ENCODE data around the gene DCTN2.
"Not testable (repeated sequence)": the region's sequence is repeated elsewhere in the genome, so short reads cannot be mapped to it uniquely, and the experiment has no call there.

DCTN2 gene

GRCh38 chr12:57514246-57514645 is 32.7 kb downstream of the DCTN2 start:
- H3K9me3 ChIP-seq (ENCODE audit: control insufficient read depth, low read length); H3K4me3 ChIP-seq (ENCODE audit: low read length); H3K9ac ChIP-seq (ENCODE audit: low read length); H3K27me3 ChIP-seq (ENCODE audit: control insufficient read depth, insufficient read depth, low read length): not testable (repeated sequence)
- peaks cover 13% of the 10 kb centered on the region for H3K4me1 ChIP-seq (ENCODE audit: control insufficient read depth, insufficient read depth, low read length)
- peaks cover 18% of the 10 kb centered on the region for H3K36me3 ChIP-seq (ENCODE audit: control insufficient read depth, insufficient read depth, low read length)

DNA sequence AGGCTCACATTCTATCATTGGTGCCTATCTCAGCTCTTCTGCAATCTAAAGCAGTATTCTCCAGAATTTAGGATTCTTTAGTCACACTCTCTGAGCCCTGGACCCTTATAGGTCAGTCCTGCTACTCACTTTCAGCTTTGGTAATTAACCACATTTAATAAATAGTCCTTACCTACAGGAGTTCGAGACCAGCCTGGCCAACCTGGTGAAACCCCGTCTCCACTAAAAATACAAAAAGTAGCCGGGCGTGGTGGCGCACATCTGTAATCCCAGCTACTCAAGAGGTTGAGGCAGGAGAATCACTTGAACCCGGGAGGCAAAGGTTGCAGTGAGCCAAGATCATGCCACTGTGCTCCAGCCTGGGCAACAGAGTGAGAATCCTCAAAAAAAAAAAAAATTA is 33.3 kb downstream of the DCTN2 start:
- not testable (repeated sequence) for H3K4me1 ChIP-seq (ENCODE audit: control insufficient read depth, insufficient read depth, low read length); H3K27me3 ChIP-seq (ENCODE audit: control insufficient read depth, insufficient read depth, low read length); H3K9ac ChIP-seq (ENCODE audit: low read length); H3K9me3 ChIP-seq (ENCODE audit: control insufficient read depth, low read length); H3K4me3 ChIP-seq (ENCODE audit: low read length)
- peaks cover 15% of the 10 kb centered on the region for H3K36me3 ChIP-seq (ENCODE audit: control insufficient read depth, insufficient read depth, low read length)

DNA sequence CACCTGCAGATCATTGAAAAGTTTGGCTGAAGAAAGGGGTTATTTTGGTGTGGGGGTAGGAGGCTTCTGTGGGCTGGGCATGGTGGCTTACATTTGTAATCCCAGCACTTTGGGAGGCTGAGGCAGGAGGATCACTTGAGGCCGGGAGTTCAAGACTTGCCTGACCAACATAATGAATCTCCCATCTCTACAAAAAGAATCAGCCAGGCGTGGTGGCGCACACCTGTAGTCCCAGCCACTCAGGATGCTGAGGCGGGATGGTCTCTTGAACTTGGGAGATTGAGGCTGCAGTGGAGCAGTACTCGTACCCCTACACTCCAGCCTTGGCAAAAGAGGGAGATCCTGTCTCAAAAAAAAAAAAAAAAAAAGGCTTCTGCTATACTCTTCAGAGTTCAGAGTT is 33.7 kb downstream of the DCTN2 start:
- peaks cover 4% of the 10 kb centered on the region for H3K4me1 ChIP-seq (ENCODE audit: control insufficient read depth, insufficient read depth, low read length)
- no peaks in the 10 kb centered on the region for H3K9me3 ChIP-seq (ENCODE audit: control insufficient read depth, low read length)
- no peak overlapping the region for H3K4me3 ChIP-seq (ENCODE audit: low read length)
- no peak overlapping the region for H3K9ac ChIP-seq (ENCODE audit: low read length)
- H3K36me3 ChIP-seq (ENCODE audit: control insufficient read depth, insufficient read depth, low read length), result peaks cover 15% of the 10 kb centered on the region
- H3K27me3 ChIP-seq (ENCODE audit: control insufficient read depth, insufficient read depth, low read length), result no peaks in the 10 kb centered on the region

GRCh38 chr12:57512665-57513064 is 34.3 kb downstream of the DCTN2 start:
- Histone ChIP-seq H3K4me3 (ENCODE audit: low read length) (no peak overlapping the region), H3K4me1 (ENCODE audit: control insufficient read depth, insufficient read depth, low read length) (no peaks in the 10 kb centered on the region), H3K27me3 (ENCODE audit: control insufficient read depth, insufficient read depth, low read length) (no peaks in the 10 kb centered on the region), H3K9me3 (ENCODE audit: control insufficient read depth, low read length) (no peaks in the 10 kb centered on the region), H3K9ac (ENCODE audit: low read length) (no peak overlapping the region), H3K36me3 (ENCODE audit: control insufficient read depth, insufficient read depth, low read length) (peaks cover 15% of the 10 kb centered on the region)

- H3K4me1 ChIP-seq (ENCODE audit: control insufficient read depth, insufficient read depth, low read length), result no peaks in the 10 kb centered on the region
- H3K4me3 ChIP-seq (ENCODE audit: low read length), result no peak overlapping the region
- H3K9me3 ChIP-seq (ENCODE audit: control insufficient read depth, low read length), result no peaks in the 10 kb centered on the region
- H3K9ac ChIP-seq (ENCODE audit: low read length), result no peak overlapping the region
- H3K36me3 ChIP-seq (ENCODE audit: control insufficient read depth, insufficient read depth, low read length), result peaks cover 15% of the 10 kb centered on the region
- no peaks in the 10 kb centered on the region for H3K27me3 ChIP-seq (ENCODE audit: control insufficient read depth, insufficient read depth, low read length)
Measured at GRCh38 chr12:57511588-57512325, 35.2 kb downstream of the DCTN2 start.

DNA sequence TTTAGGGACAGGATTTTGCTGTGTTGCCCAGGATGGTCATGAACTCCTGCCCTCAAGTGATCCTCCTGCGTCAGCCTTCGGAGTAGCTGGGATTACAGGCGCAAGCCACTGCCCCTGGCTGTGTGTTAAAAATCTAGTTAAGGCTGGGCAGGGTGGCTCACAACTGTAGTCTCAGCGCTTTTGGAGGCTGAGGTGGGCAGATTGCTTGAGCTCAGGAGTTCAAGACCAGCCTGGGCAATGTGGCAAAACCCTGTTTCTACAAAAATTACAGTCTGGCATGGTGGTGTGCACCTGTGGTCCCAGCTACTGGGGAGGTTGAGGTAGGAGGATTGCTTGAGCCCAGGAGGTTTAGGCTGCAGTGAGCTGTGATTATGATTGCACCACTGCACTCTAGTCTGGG is 35.8 kb downstream of the DCTN2 start:
- H3K4me1 ChIP-seq (ENCODE audit: control insufficient read depth, insufficient read depth, low read length), result no peaks in the 10 kb centered on the region
- no peak overlapping the region for H3K9ac ChIP-seq (ENCODE audit: low read length)
- peaks cover 15% of the 10 kb centered on the region for H3K36me3 ChIP-seq (ENCODE audit: control insufficient read depth, insufficient read depth, low read length)
- H3K27me3 ChIP-seq (ENCODE audit: control insufficient read depth, insufficient read depth, low read length), result no peaks in the 10 kb centered on the region
- no peak overlapping the region for H3K4me3 ChIP-seq (ENCODE audit: low read length)
- no peaks in the 10 kb centered on the region for H3K9me3 ChIP-seq (ENCODE audit: control insufficient read depth, low read length)

DNA sequence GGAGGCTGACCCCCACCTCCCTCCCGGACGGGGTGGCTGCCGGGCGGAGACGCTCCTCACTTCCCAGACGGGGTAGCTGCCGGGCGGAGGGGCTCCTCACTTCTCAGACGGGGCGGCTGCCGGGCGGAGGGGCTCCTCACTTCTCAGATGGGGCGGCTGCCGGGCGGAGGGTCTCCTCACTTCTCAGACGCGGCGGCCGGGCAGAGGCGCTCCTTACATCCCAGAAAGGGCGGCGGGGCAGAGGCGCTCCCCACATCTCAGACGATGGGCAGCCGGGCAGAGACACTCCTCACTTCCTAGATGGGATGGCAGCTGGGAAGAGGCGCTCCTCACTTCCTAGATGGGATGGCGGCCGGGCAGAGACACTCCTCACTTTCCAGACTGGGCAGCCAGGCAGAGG is 39.2 kb downstream of the DCTN2 start:
- not testable (repeated sequence) for H3K4me3 ChIP-seq (ENCODE audit: low read length); H3K4me1 ChIP-seq (ENCODE audit: control insufficient read depth, insufficient read depth, low read length); H3K27me3 ChIP-seq (ENCODE audit: control insufficient read depth, insufficient read depth, low read length); H3K9ac ChIP-seq (ENCODE audit: low read length); H3K36me3 ChIP-seq (ENCODE audit: control insufficient read depth, insufficient read depth, low read length); H3K9me3 ChIP-seq (ENCODE audit: control insufficient read depth, low read length)

DNA sequence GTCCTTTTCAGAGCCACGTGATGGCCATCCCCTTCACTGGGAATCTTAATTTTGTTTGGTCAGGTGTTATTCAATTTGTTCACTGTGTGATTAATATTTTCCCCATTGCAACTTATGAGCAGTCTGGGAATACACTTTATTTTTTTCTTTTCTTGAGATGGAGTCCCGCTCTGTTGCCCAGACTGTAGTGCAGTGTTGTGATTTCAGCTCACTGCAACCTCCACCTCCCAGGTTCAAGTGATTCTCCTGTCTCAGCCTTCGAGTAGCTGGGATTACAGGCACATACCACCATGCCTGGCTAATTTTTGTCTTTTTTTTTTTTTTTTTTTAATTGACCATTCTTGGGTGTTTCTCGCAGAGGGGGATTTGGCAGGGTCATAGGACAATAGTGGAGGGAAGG is 40.5 kb downstream of the DCTN2 start:
- not testable (repeated sequence) for H3K27me3 ChIP-seq (ENCODE audit: control insufficient read depth, insufficient read depth, low read length); H3K36me3 ChIP-seq (ENCODE audit: control insufficient read depth, insufficient read depth, low read length); H3K4me1 ChIP-seq (ENCODE audit: control insufficient read depth, insufficient read depth, low read length); H3K9me3 ChIP-seq (ENCODE audit: control insufficient read depth, low read length); H3K9ac ChIP-seq (ENCODE audit: low read length); H3K4me3 ChIP-seq (ENCODE audit: low read length)

DNA sequence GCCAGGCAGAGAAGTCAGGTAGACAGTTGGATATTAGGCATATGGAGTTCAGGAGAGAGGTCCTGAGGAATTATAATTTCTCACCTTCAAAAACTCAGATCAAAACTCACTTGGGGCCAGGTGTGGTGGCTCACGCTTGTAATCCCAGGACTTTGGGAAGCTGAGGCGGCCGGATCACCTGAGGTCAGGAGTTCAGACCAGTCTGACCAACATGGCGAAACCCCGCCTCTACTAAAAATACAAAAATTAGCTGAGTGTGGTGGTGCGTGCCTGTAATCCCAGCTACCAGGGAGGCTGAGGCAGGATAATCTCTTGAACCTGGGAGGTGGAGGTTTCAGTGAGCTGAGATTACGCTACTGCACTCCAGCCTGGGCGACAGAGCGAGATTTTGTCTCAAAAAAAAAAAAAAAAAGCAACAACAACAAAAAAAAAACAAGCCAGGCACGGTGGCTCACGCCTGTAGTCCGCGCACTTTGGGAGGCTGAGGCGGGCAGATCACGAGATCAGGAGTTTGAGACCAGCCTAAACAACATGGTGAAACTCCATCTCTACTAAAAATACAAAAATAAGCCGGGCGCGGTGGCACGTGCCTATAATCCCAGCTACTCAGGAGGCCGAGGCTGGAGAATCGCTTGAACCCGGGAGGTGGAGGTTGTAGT is 44.6 kb downstream of the DCTN2 start:
- H3K4me1 ChIP-seq (ENCODE audit: control insufficient read depth, insufficient read depth, low read length); H3K9ac ChIP-seq (ENCODE audit: low read length); H3K27me3 ChIP-seq (ENCODE audit: control insufficient read depth, insufficient read depth, low read length); H3K9me3 ChIP-seq (ENCODE audit: control insufficient read depth, low read length); H3K4me3 ChIP-seq (ENCODE audit: low read length): not testable (repeated sequence)
- H3K36me3 ChIP-seq (ENCODE audit: control insufficient read depth, insufficient read depth, low read length), result peaks cover 12% of the 10 kb centered on the region

- H3K9me3 ChIP-seq (ENCODE audit: control insufficient read depth, low read length), result no peaks in the 10 kb centered on the region
- H3K36me3 ChIP-seq (ENCODE audit: control insufficient read depth, insufficient read depth, low read length), result peaks cover 12% of the 10 kb centered on the region
- H3K4me1 ChIP-seq (ENCODE audit: control insufficient read depth, insufficient read depth, low read length), result no peaks in the 10 kb centered on the region
- no peak overlapping the region for H3K9ac ChIP-seq (ENCODE audit: low read length)
- no peaks in the 10 kb centered on the region for H3K27me3 ChIP-seq (ENCODE audit: control insufficient read depth, insufficient read depth, low read length)
- no peak overlapping the region for H3K4me3 ChIP-seq (ENCODE audit: low read length)
Measured at GRCh38 chr12:57500213-57500612, 46.8 kb downstream of the DCTN2 start.

GRCh38 chr12:57498571-57498970 is 48.4 kb downstream of the DCTN2 start:
- H3K9ac ChIP-seq (ENCODE audit: low read length), result no peak overlapping the region
- no peak overlapping the region for H3K4me3 ChIP-seq (ENCODE audit: low read length)
- H3K36me3 ChIP-seq (ENCODE audit: control insufficient read depth, insufficient read depth, low read length), result peaks cover 12% of the 10 kb centered on the region
- no peaks in the 10 kb centered on the region for H3K9me3 ChIP-seq (ENCODE audit: control insufficient read depth, low read length)
- no peaks in the 10 kb centered on the region for H3K4me1 ChIP-seq (ENCODE audit: control insufficient read depth, insufficient read depth, low read length)
- no peaks in the 10 kb centered on the region for H3K27me3 ChIP-seq (ENCODE audit: control insufficient read depth, insufficient read depth, low read length)

- H3K27me3 ChIP-seq (ENCODE audit: control insufficient read depth, insufficient read depth, low read length), result no peaks in the 10 kb centered on the region
- no peak overlapping the region for H3K4me3 ChIP-seq (ENCODE audit: low read length)
- no peaks in the 10 kb centered on the region for H3K4me1 ChIP-seq (ENCODE audit: control insufficient read depth, insufficient read depth, low read length)
- H3K9ac ChIP-seq (ENCODE audit: low read length), result no peak overlapping the region
- H3K9me3 ChIP-seq (ENCODE audit: control insufficient read depth, low read length), result no peaks in the 10 kb centered on the region
- H3K36me3 ChIP-seq (ENCODE audit: control insufficient read depth, insufficient read depth, low read length), result peaks cover 12% of the 10 kb centered on the region
Measured at GRCh38 chr12:57498132-57498502, 48.9 kb downstream of the DCTN2 start.
